ENCODE data around the gene RHOG. TPM values are rescaled to one million over a fixed set of nuclear protein-coding genes. Genes with fewer than 3 reads are reported as not detected.

The RHOG gene
- total and polyA plus RNA-seq, 9 of the 15 experiments (the other 6 are each of a cell fraction or from before 2014, with no cell fraction given): 22.6 to 162 (median 80.3) TPM

GRCh38 chr11:3866206-3866605 lies 25.4 kb upstream of the RHOG start (continued):
- TF ChIP-seq NR2F6 (CRISPR knock-in tag; IDR thresholded peaks at IDR 0.05): no peak
- no peak for TF ChIP-seq ZFP91 (CRISPR knock-in tag; IDR thresholded peaks at IDR 0.05)
- TF ChIP-seq ARID2 (IDR thresholded peaks at IDR 0.05): 0 out of 2 replicates have a peak, but pooled peaks have one; percentile 27
- no peak for TF ChIP-seq BCLAF1 (IDR thresholded peaks at IDR 0.05; ENCODE audit: borderline replicate concordance in 1 of 2, control insufficient read depth in 1 of 2, low read depth in 2 of 2, low read length in 1 of 2)
- no peak for TF ChIP-seq GATA2 (CRISPR knock-in tag; IDR thresholded peaks at IDR 0.05)
- TF ChIP-seq ZNF511 (CRISPR knock-in tag; IDR thresholded peaks at IDR 0.05): no peak
- TF ChIP-seq HIVEP1 (CRISPR knock-in tag; IDR thresholded peaks at IDR 0.05): no peak
- TF ChIP-seq LARP7 (IDR thresholded peaks at IDR 0.05): peak; percentile 59; the same call in 1 of the 2 replicates
- TF ChIP-seq TSC22D4 (tag; IDR thresholded peaks at IDR 0.05): no peak
- TF ChIP-seq ZNF12 (CRISPR knock-in tag; IDR thresholded peaks at IDR 0.05): no peak
- TF ChIP-seq MLLT1 (IDR thresholded peaks at IDR 0.05): peak in 1 of 2 experiments; percentile 64; a peak in 1 of 4 replicates
- 0 out of 2 replicates have a peak, but pooled peaks have one; percentile 24 for TF ChIP-seq OTX1 (CRISPR knock-in tag; IDR thresholded peaks at IDR 0.05)
- TF ChIP-seq HNRNPLL (IDR thresholded peaks at IDR 0.05; ENCODE audit: low read depth, low read length, poor library complexity, severe bottlenecking): peak; percentile 48
- TF ChIP-seq ZNF639 (CRISPR knock-in tag; conservative IDR thresholded peaks at IDR 0.05 in 1 of 2, IDR thresholded peaks at IDR 0.05 in 1 of 2): no peak
- TF ChIP-seq CSDE1 (IDR thresholded peaks at IDR 0.05): no peak
- no peak for TF ChIP-seq BCL6 (CRISPR knock-in tag; IDR thresholded peaks at IDR 0.05)
- TF ChIP-seq NFIX (CRISPR knock-in tag; IDR thresholded peaks at IDR 0.05; ENCODE audit: low read depth): no peak
- TF ChIP-seq ZNF24 (IDR thresholded peaks at IDR 0.05): 0 out of 2 replicates have a peak, but pooled peaks have one; percentile 43
- TF ChIP-seq ETV5 (CRISPR knock-in tag; IDR thresholded peaks at IDR 0.05; ENCODE audit: low read depth): no peak
- no peak for TF ChIP-seq USF1 (CRISPR knock-in tag; IDR thresholded peaks at IDR 0.05)

All from K562 (cell line).